ENCODE measurements around the gene MLIP.

DNA sequence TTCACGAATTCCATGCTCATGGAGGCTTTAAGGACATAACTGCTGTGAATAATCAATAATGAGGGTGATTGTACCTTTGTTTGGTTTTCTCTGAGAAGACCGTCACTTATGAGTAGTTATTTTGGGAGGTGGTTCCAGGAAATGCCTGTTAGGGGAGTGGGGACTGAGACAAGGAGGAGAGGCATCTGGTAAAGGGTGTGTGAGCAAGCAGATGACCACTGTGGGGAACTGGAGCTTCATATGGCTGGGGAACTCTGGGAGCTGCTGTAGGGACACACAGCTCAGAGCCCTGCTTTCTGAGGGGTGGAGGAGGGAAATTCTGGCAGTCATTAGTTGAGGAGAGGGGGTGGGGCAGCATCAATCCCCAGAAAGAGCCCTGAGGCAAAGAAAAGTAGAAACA is 125.7 kb downstream of the MLIP start:
- TF ChIP-seq POLR2AphosphoS5 (IDR thresholded peaks at IDR 0.05; ENCODE audit: low read depth, low read length) (no peak), POLR2A (IDR thresholded peaks at IDR 0.05; ENCODE audit: low read depth, low read length) (no peak)

All from GM12892 (cell line).